Measurements from ENCODE around the gene ARHGAP24. TPM values are rescaled to one million over a fixed set of nuclear protein-coding genes. Genes with fewer than 3 reads are reported as not detected.
"Not testable (repeated sequence)": the region's sequence is repeated elsewhere in the genome, so short reads cannot be mapped to it uniquely, and the experiment has no call there.

ARHGAP24 gene
- polyA plus RNA-seq, 1 donor, result 49.0 TPM

GRCh38 chr4:85482010-85482738, 7.2 kb downstream of the ARHGAP24 start:
- DNase-seq, result no peak

- DNase-seq, result no peak
Observed at GRCh38 chr4:85486425-85487086, 11.6 kb downstream of the ARHGAP24 start.

- DNase-seq, result no peak
Observed at GRCh38 chr4:85488416-85488815, 13.5 kb downstream of the ARHGAP24 start.

GRCh38 chr4:85489273-85489981, 14.5 kb downstream of the ARHGAP24 start:
- DNase-seq, result no peak

- DNase-seq, result no peak
Observed at GRCh38 chr4:85491527-85491926, 16.6 kb downstream of the ARHGAP24 start.

- no peak for DNase-seq
Observed at GRCh38 chr4:85492336-85492735, 17.4 kb downstream of the ARHGAP24 start.

GRCh38 chr4:85495621-85496020, 20.7 kb downstream of the ARHGAP24 start:
- no peak for DNase-seq

GRCh38 chr4:85496126-85496849, 21.3 kb downstream of the ARHGAP24 start:
- DNase-seq, result no peak

GRCh38 chr4:85496933-85497332, 22.0 kb downstream of the ARHGAP24 start:
- DNase-seq, result no peak

- no peak for DNase-seq
Observed at GRCh38 chr4:85498068-85498733, 23.3 kb downstream of the ARHGAP24 start.

GRCh38 chr4:85499573-85499972, 24.6 kb downstream of the ARHGAP24 start:
- DNase-seq, result no peak

GRCh38 chr4:85500110-85500867, 25.3 kb downstream of the ARHGAP24 start:
- no peak for DNase-seq

- not testable (repeated sequence) for DNase-seq
Observed at GRCh38 chr4:85501145-85501544, 26.2 kb downstream of the ARHGAP24 start.

- DNase-seq, result no peak
Observed at GRCh38 chr4:85508654-85509053, 33.7 kb downstream of the ARHGAP24 start.

- DNase-seq, result no peak
Observed at GRCh38 chr4:85509882-85510631, 35.1 kb downstream of the ARHGAP24 start.

GRCh38 chr4:85510632-85510984, 35.7 kb downstream of the ARHGAP24 start:
- DNase-seq, result no peak

GRCh38 chr4:85512446-85513205, 37.7 kb downstream of the ARHGAP24 start:
- no peak for DNase-seq

- no peak for DNase-seq
Observed at GRCh38 chr4:85514117-85514516, 39.2 kb downstream of the ARHGAP24 start.

- DNase-seq, result no peak
Observed at GRCh38 chr4:85514783-85515182, 39.8 kb downstream of the ARHGAP24 start.

- no peak for DNase-seq
Observed at GRCh38 chr4:85515701-85516100, 40.8 kb downstream of the ARHGAP24 start.
